GM12878 (cell line): ENCODE results near the gene TNXB. TPM values are rescaled to one million over a fixed set of nuclear protein-coding genes. Genes with fewer than 3 reads are reported as not detected.

Experiments
- ATAC-seq: fragments of 200-7000 bp; cut with Tn5 transposase; 3 replicates; pipeline ENCODE4 v1.9.1; 2020; ENCODE audit warnings: mild to moderate bottlenecking, moderate library complexity
- BruUV-seq: library from RNA; stranded (reverse); fragments of 400-500 nt; replicated peaks from 2 replicates; lab custom pipeline; 2021; lab: Mats Ljungman, UMichigan
- CTCF ChIA-PET: fragments of 300-600 bp; sonication (Branson Sonifier 250); formaldehyde crosslinking; extraction: SDS; loops from one replicate; lab custom pipeline; 2021; ENCODE audit warnings: inconsistent platforms; lab: Yijun Ruan, JAX
- POLR2A ChIA-PET: fragments of 350-600 bp; formaldehyde crosslinking; extraction: SDS; loops from one replicate; lab custom pipeline; 2021; ENCODE audit warnings: inconsistent platforms; lab: Charles Lee
- RAD21 ChIA-PET: fragments of 300-600 bp; sonication (Branson Sonifier 250); formaldehyde crosslinking; loops from one replicate; lab custom pipeline; 2023; ENCODE audit warnings: antibody characterized with exemption; ENCODE audit not compliant: unreplicated experiment; lab: Charles Lee
- SMC1A ChIA-PET: fragments of 300-600 bp; sonication (Branson Sonifier 250); formaldehyde crosslinking; loops from one replicate; lab custom pipeline; 2023; ENCODE audit not compliant: unreplicated experiment, uncharacterized antibody; lab: Charles Lee
- DNase-seq: peaks from one replicate; pipeline ENCODE4 v3.0.0-alpha.2; 2011; ENCODE audit warnings: low read depth, low spot score
- FAIRE-seq: peaks from 3 replicates; lab custom pipeline; 2011; peaks lifted over from hg19 to GRCh38; lab: Jason Lieb, UNC
- H2AFZ ChIP-seq: 2 replicates; pipeline ENCODE4 v1.6.0; 2011; ENCODE audit warnings: low read depth, low read length, control low read depth; ENCODE audit not compliant: control insufficient read depth
- H3K27ac ChIP-seq: 2 replicates; pipeline ENCODE4 v1.5.1; 2011; ENCODE audit warnings: control low read depth; ENCODE audit not compliant: control insufficient read depth, insufficient read depth
- H3K27me3 ChIP-seq, 2 experiments: replicated peaks in 1 of 2; 2 replicates each; pipeline versions ENCODE4 v1.6.0 to v1.6.1; 2011; ENCODE audit warnings: low read length in 1 of 2; ENCODE audit not compliant: control insufficient read depth in 2 of 2, insufficient read depth in 2 of 2
- H3K36me3 ChIP-seq, 2 experiments: 2 replicates each; pipeline ENCODE4 v1.5.1; 2011; ENCODE audit warnings: low read length in 1 of 2; ENCODE audit not compliant: control insufficient read depth in 2 of 2, insufficient read depth in 2 of 2
- H3K4me1 ChIP-seq: 2 replicates; pipeline ENCODE4 v1.6.1; 2011; ENCODE audit warnings: mild to moderate bottlenecking, low read length, moderate library complexity, mixed read lengths; ENCODE audit not compliant: control insufficient read depth, insufficient read depth
- H3K4me2 ChIP-seq: 2 replicates; pipeline ENCODE4 v1.6.0; 2011; ENCODE audit warnings: control low read depth; ENCODE audit not compliant: control insufficient read depth, insufficient read depth
- H3K4me3 ChIP-seq: fragments of 200-600 bp; sonication (generic); 2 replicates; pipeline ENCODE4 v1.5.1; 2016
- H3K79me2 ChIP-seq: 2 replicates; pipeline ENCODE4 v1.6.0; 2011; ENCODE audit warnings: low read length; ENCODE audit not compliant: control insufficient read depth, insufficient read depth
- H3K9ac ChIP-seq: 2 replicates; pipeline ENCODE4 v1.8.0; 2011; ENCODE audit warnings: low read length, control low read depth, mixed read lengths; ENCODE audit not compliant: control insufficient read depth, insufficient read depth
- H3K9me3 ChIP-seq: replicated peaks from 3 replicates; pipeline ENCODE4 v1.5.1; 2011; ENCODE audit warnings: mild to moderate bottlenecking, low read length; ENCODE audit not compliant: control insufficient read depth, insufficient read depth
- H4K20me1 ChIP-seq: 2 replicates; pipeline ENCODE4 v1.6.0; 2011; ENCODE audit not compliant: control insufficient read depth, insufficient read depth
- ASH2L ChIP-seq: fragments of 300-600, 200-600 bp; sonication (generic); IDR thresholded peaks from 2 replicates; pipeline ENCODE4 v1.6.1; 2017; ENCODE audit warnings: low read depth, mild to moderate bottlenecking, borderline replicate concordance
- BHLHE40 ChIP-seq, 2 experiments: fragments of 450-650 bp in 1 of 2; IDR thresholded peaks; 2 replicates each; pipeline ENCODE4 v1.6.1; 2011 to 2017; ENCODE audit warnings: low read depth in 2 of 2, borderline replicate concordance in 1 of 2, improper control_type of control experiment in 1 of 2, low read length in 1 of 2, mild to moderate bottlenecking in 1 of 2
- BMI1 ChIP-seq: fragments of 450-650 bp; IDR thresholded peaks from 2 replicates; pipeline ENCODE4 v1.6.1; 2016; ENCODE audit warnings: mild to moderate bottlenecking, moderate library complexity, borderline replicate concordance
- BRCA1 ChIP-seq: IDR thresholded peaks from 2 replicates; pipeline ENCODE4 v1.6.1; 2011; ENCODE audit warnings: low read depth, low read length, improper control_type of control experiment
- CREB1 ChIP-seq: IDR thresholded peaks from 2 replicates; pipeline ENCODE4 v1.6.1; 2012; ENCODE audit warnings: low read depth, mild to moderate bottlenecking, inconsistent platforms
- FOXK2 ChIP-seq: fragments of 450-650 bp; IDR thresholded peaks from 2 replicates; pipeline ENCODE4 v1.6.1; 2017; ENCODE audit warnings: mild to moderate bottlenecking, moderate library complexity
- GATAD2B ChIP-seq: fragments of 450-650 bp; conservative IDR thresholded peaks from 2 replicates; pipeline ENCODE4 v1.6.1; 2017; ENCODE audit warnings: low read depth, mild to moderate bottlenecking, moderate library complexity
- HCFC1 ChIP-seq: fragments of 150-350 bp; IDR thresholded peaks from 2 replicates; pipeline ENCODE4 v1.6.1; 2014; ENCODE audit warnings: low read length
- HDAC2 ChIP-seq: fragments of 200-600 bp; sonication (generic); IDR thresholded peaks from 2 replicates; pipeline ENCODE4 v1.6.1; 2017
- MXI1 ChIP-seq: fragments of 150-350 bp; IDR thresholded peaks from 2 replicates; pipeline ENCODE4 v1.6.1; 2011; ENCODE audit warnings: low read depth, mild to moderate bottlenecking, inconsistent platforms, low read length, improper control_type of control experiment
- NBN ChIP-seq: fragments of 450-650 bp; IDR thresholded peaks from 2 replicates; pipeline ENCODE4 v1.6.1; 2016
- NFYA ChIP-seq: IDR thresholded peaks from 2 replicates; pipeline ENCODE4 v1.6.1; 2011; ENCODE audit warnings: low read depth, mild to moderate bottlenecking, low read length, improper control_type of control experiment, borderline replicate concordance
- NR2C1 ChIP-seq: fragments of 450-650 bp; IDR thresholded peaks from 2 replicates; pipeline ENCODE4 v1.6.1; 2017; ENCODE audit warnings: antibody characterized with exemption, mild to moderate bottlenecking, moderate library complexity
- POLR2AphosphoS5 ChIP-seq: IDR thresholded peaks from 2 replicates; pipeline ENCODE4 v1.6.1; 2011; ENCODE audit warnings: mild to moderate bottlenecking, low read length, inconsistent platforms
- RAD21 ChIP-seq: IDR thresholded peaks from 2 replicates; pipeline ENCODE4 v1.6.1; 2011; ENCODE audit warnings: mild to moderate bottlenecking, low read depth, low read length, moderate library complexity; ENCODE audit not compliant: insufficient read depth
- SIN3A ChIP-seq: IDR thresholded peaks from 2 replicates; pipeline ENCODE4 v1.6.1; 2012; ENCODE audit warnings: low read depth, low read length, improper control_type of control experiment
- ZNF217 ChIP-seq: fragments of 450-650 bp; IDR thresholded peaks from 2 replicates; pipeline ENCODE4 v1.6.1; 2017; ENCODE audit warnings: antibody characterized with exemption, mild to moderate bottlenecking
- WGBS: methylation state at CpG from one replicate; pipeline ENCODE4 v1.1.6; 2016; ENCODE audit warnings: low lambda C conversion rate; ENCODE audit not compliant: insufficient replicate concordance, insufficient coverage; ENCODE audit errors: missing lambda C conversion rate; 5-methylcytosine and 5-hydroxymethylcytosine counted together
- in situ Hi-C: fragments of 300-500 bp; cut with MboI; formaldehyde crosslinking; loops from 9 replicates; pipeline ENCODE4 v1.14.3; 2018; ENCODE audit warnings: mixed read lengths
- intact Hi-C: fragments of 100-400 bp; cut with micrococcal nuclease; formaldehyde crosslinking; loops from one replicate; pipeline ENCODE4 v1.14.2; 2022; ENCODE audit not compliant: unreplicated experiment
- polyA plus RNA-seq, 11 experiments: library from polyadenylated mRNA; depleted of rRNA in 4 of 11; unstranded in 6 of 11; stranded (reverse) in 5 of 11; fragments of >200 nt; fragmentation: Nextera tagmentation in 4 of 11; fragmentation: Illumina TruSeq in 1 of 11; extraction: Ambion mirVana in 4 of 11; extraction: Trizol in 1 of 11; gene quantifications; 1 replicate in 1 of 11; 2 replicates in 10 of 11; pipeline versions ENCODE4 v1.2.1 to v1.2.3, GENCODE V29; 2011 to 2016; ENCODE audit warnings: inconsistent platforms in 2 of 11, missing spikeins in 2 of 11, low read depth in 1 of 11
- total RNA-seq, 4 experiments: library from RNA; depleted of rRNA in 3 of 4; stranded (reverse); fragments of >200 nt in 3 of 4; fragmentation: Illumina TruSeq in 1 of 4; extraction: Trizol in 1 of 4; gene quantifications; 2 replicates each; pipeline versions ENCODE4 v1.2.1 to v1.2.3, GENCODE V29; 2013 to 2021
- TF ChIP-seq, protein P1 (sequence below): fragments of 450-650 bp; IDR thresholded peaks from 2 replicates; pipeline ENCODE4 v1.6.1; 2016; ENCODE audit warnings: mild to moderate bottlenecking
- TF ChIP-seq, protein P2 (sequence below): fragments of 450-650 bp; formaldehyde crosslinking; IDR thresholded peaks from 2 replicates; pipeline ENCODE4 v1.4.0; 2020; ENCODE audit warnings: mild to moderate bottlenecking, moderate library complexity

Gene TNXB
- total and polyA plus RNA-seq, 10 of the 15 experiments (the other 5 are each of a cell fraction or from before 2014, with no cell fraction given) = 0.03 to 2.5 (median 0.68) TPM; not detected in 2

DNA sequence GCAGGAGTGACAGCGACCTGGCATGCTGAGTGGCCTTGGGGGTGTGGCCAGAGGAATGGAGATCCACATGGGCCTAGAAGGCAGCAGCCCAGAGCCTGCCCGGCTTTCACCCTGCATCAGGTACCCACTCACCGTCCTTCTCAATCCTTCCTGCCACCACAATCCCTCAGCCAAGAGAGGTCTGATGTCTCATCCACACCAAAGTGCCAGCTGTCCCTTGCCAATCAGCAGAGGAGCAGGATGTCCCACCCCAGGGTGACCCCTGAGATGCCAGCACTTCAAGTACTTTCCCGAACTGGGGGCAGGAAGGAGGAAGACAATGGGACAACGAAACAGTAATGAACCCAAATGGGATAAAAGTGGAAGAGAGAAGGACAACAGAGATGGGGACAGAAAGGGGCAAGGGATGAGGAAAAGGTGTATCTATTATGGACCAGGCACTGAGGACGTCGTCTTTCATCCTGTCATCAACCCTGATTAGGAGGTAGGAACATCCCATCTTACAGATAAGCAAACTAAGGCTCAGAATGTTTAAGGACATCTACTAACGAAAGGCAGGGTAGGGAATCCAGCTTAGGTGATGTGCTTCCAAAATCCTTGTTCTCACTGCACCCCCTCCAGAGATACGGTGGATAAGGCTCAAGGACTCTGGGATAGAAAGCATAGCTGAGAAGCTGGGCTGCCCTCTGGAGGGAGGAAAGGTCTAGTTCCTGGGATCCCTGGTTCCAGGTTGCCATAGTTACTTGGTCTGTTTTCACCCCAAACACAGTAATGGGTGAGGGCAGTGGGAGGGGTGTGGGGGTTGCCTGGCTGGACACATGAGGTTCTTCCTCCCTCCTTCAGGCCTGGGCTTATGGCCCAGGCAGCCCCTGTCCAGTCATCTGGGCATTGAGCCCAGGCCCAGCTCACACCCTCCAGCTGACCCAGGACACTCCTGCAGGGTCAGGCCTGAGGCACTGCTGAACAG, 4.5 kb upstream of the TNXB start:
- ChIA-PET RAD21 (interaction anchor here (1.0 kb wide), 1 partner anchor 14 kb away, joined by 3 read pairs; no protein-coding TSS in a partner anchor), CTCF (interaction anchor here (1.2 kb wide), 1 partner anchor 66 kb away, joined by 3 read pairs; no protein-coding TSS in a partner anchor), SMC1A (no interaction called here), POLR2A (interaction anchor here (0.5 kb wide), 1 partner anchor 377 kb away, joined by 3 read pairs; no protein-coding TSS in a partner anchor)
- Histone ChIP-seq H3K9me3 (no peaks in the 10 kb centered on the region), H4K20me1 (no peaks in the 10 kb centered on the region), H3K4me3 (no peak overlapping the region), H3K9ac (no peak overlapping the region), H3K4me1 (no peaks in the 10 kb centered on the region), H3K79me2 (no peaks in the 10 kb centered on the region), H2AFZ (no peak overlapping the region), H3K27me3 (no peaks in the 10 kb centered on the region; a peak in 1 of 4 replicates), H3K27ac (no peak overlapping the region), H3K4me2 (no peak overlapping the region), H3K36me3 (peaks cover 7 to 17% of the 10 kb centered on the region in 2 experiments)
- DNase-seq (no peak), ATAC-seq (no peak), FAIRE-seq (no peak)
- in situ Hi-C loops = no loop called here
- intact Hi-C loops = loop anchor here (10.0 kb wide), 1 partner anchor 671 kb away; no protein-coding TSS in a partner anchor
- BruUV-seq = no TSS peak
- 96% methylated on average over 9 of the region's 9 CpGs for WGBS
- TF ChIP-seq POLR2AphosphoS5 = no peak
- no peak for TF ChIP-seq GATAD2B
- no peak for TF ChIP-seq HDAC2
- TF ChIP-seq, protein P1, sequence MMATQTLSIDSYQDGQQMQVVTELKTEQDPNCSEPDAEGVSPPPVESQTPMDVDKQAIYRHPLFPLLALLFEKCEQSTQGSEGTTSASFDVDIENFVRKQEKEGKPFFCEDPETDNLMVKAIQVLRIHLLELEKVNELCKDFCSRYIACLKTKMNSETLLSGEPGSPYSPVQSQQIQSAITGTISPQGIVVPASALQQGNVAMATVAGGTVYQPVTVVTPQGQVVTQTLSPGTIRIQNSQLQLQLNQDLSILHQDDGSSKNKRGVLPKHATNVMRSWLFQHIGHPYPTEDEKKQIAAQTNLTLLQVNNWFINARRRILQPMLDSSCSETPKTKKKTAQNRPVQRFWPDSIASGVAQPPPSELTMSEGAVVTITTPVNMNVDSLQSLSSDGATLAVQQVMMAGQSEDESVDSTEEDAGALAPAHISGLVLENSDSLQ = no peak
- no peak for TF ChIP-seq NFYA
- TF ChIP-seq BMI1 = no peak
- TF ChIP-seq MXI1 = no peak
- no peak for TF ChIP-seq FOXK2
- no peak for TF ChIP-seq HCFC1
- no peak for TF ChIP-seq ZNF217
- TF ChIP-seq, protein P2, sequence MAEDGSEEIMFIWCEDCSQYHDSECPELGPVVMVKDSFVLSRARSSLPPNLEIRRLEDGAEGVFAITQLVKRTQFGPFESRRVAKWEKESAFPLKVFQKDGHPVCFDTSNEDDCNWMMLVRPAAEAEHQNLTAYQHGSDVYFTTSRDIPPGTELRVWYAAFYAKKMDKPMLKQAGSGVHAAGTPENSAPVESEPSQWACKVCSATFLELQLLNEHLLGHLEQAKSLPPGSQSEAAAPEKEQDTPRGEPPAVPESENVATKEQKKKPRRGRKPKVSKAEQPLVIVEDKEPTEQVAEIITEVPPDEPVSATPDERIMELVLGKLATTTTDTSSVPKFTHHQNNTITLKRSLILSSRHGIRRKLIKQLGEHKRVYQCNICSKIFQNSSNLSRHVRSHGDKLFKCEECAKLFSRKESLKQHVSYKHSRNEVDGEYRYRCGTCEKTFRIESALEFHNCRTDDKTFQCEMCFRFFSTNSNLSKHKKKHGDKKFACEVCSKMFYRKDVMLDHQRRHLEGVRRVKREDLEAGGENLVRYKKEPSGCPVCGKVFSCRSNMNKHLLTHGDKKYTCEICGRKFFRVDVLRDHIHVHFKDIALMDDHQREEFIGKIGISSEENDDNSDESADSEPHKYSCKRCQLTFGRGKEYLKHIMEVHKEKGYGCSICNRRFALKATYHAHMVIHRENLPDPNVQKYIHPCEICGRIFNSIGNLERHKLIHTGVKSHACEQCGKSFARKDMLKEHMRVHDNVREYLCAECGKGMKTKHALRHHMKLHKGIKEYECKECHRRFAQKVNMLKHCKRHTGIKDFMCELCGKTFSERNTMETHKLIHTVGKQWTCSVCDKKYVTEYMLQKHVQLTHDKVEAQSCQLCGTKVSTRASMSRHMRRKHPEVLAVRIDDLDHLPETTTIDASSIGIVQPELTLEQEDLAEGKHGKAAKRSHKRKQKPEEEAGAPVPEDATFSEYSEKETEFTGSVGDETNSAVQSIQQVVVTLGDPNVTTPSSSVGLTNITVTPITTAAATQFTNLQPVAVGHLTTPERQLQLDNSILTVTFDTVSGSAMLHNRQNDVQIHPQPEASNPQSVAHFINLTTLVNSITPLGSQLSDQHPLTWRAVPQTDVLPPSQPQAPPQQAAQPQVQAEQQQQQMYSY (CRISPR knock-in tag) = no peak
- TF ChIP-seq BHLHE40 (IDR thresholded peaks at IDR 0.05; ENCODE audit: borderline replicate concordance in 1 of 2, low read depth in 2 of 2, low read length in 1 of 2) = no peak
- no peak for TF ChIP-seq RAD21
- no peak for TF ChIP-seq SIN3A
- TF ChIP-seq NBN = no peak
- TF ChIP-seq CREB1 = no peak
- no peak for TF ChIP-seq NR2C1
- TF ChIP-seq BRCA1 = no peak
- no peak for TF ChIP-seq ASH2L
